ENCODE data around the gene BZW2.

The BZW2 gene

DNA sequence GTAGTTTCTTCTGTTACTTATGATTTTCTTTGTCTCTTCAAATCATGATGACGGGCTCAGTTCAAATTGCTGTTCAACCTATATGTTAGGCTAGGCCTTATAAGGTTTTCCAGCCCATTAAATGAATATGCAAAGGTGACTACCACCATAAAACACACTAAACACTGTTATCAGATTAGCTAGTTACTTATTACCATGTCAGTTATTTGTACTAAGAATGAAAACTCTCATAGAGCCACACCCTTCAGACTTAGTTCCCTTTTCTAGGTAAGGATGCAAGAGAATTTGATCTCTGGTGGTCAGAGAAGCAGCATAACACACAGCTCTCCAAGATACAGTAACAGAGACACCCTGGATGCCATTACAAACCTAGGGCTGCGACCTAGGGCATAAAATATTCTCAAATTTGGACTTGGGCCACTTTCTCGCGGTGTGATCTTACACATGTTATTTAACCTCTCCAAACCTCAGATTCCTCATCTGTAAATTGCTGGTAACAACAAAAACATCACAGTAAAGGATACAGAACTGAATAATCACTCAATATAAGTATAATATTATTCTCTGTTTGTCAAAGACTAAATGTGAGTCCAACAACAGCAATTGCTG is 36.0 kb upstream of the BZW2 start:
- in situ Hi-C loops (cut with HindIII; ENCODE audit: low sequenced_read_pairs): no loop called here
- TF ChIP-seq CTCF (IDR thresholded peaks at IDR 0.05; ENCODE audit: low read depth, low read length, missing control alignments): no peak
- H3K4me3 ChIP-seq (ENCODE audit: low read depth, low read length): no peak overlapping the region
- no peak for DNase-seq (ENCODE audit: low read depth)

DNA sequence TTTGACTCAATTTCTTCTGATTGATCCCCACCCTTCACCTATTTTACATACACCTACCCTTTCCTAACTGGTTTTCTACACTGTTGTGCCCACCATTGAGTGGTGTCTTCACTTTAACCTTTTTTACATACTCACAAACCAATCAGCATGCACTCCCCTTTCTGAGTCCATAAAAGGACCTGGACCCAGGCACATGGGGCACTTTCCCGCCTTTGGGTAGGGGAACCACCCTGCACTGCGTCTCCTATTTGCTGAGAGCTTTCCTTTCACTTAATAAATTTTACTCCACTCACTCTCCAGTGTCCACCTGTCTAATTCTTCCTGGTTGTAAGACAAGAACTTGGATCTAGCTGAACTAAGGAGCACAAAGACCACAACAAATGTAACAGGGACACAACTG is 34.3 kb upstream of the BZW2 start:
- in situ Hi-C loops (cut with HindIII; ENCODE audit: low sequenced_read_pairs): no loop called here
- H3K4me3 ChIP-seq (ENCODE audit: low read depth, low read length): no peak overlapping the region
- DNase-seq (ENCODE audit: low read depth): no peak
- no peak for TF ChIP-seq CTCF (IDR thresholded peaks at IDR 0.05; ENCODE audit: low read depth, low read length, missing control alignments)

GRCh38 chr7:16615228-16615627 is 30.8 kb upstream of the BZW2 start:
- no peak for TF ChIP-seq CTCF (IDR thresholded peaks at IDR 0.05; ENCODE audit: low read depth, low read length, missing control alignments)

GRCh38 chr7:16616122-16616521 is 29.9 kb upstream of the BZW2 start:
- no peak overlapping the region for H3K4me3 ChIP-seq (ENCODE audit: low read depth, low read length)
- no peak for DNase-seq (ENCODE audit: low read depth)
- TF ChIP-seq CTCF (IDR thresholded peaks at IDR 0.05; ENCODE audit: low read depth, low read length, missing control alignments): no peak
- in situ Hi-C loops (cut with HindIII; ENCODE audit: low sequenced_read_pairs): no loop called here

More at GRCh38 chr7:16615228-16615627, 30.8 kb upstream of the BZW2 start:
- H3K4me3 ChIP-seq (ENCODE audit: low read depth, low read length): no peak overlapping the region
- DNase-seq (ENCODE audit: low read depth): no peak
- in situ Hi-C loops (cut with HindIII; ENCODE audit: low sequenced_read_pairs): no loop called here

DNA sequence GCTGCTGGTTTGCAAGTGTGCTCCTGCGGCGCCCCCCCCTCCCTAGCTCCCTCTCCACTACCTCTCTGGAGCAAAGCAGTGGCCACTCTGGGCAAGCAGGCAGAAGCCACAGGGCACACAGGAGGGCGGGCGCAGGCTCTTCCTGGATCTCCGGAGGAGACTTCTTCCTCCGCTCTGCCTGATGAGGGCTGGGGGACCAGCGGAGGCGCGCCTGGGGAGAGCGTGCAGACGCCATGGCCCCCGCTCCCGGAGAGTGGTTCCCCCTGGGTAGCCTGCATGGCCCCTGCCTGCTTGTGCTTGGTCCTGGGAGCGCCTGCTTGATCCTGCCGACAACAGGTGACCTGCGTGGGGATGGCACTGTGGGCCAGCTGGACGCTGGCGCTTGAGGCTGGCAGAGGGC is 29.4 kb upstream of the BZW2 start:
- in situ Hi-C loops (cut with HindIII; ENCODE audit: low sequenced_read_pairs): no loop called here
- no peak overlapping the region for H3K4me3 ChIP-seq (ENCODE audit: low read depth, low read length)
- TF ChIP-seq CTCF (IDR thresholded peaks at IDR 0.05; ENCODE audit: low read depth, low read length, missing control alignments): no peak
- DNase-seq (ENCODE audit: low read depth): no peak

- TF ChIP-seq CTCF (IDR thresholded peaks at IDR 0.05; ENCODE audit: low read depth, low read length, missing control alignments): no peak
- DNase-seq (ENCODE audit: low read depth): no peak
- in situ Hi-C loops (cut with HindIII; ENCODE audit: low sequenced_read_pairs): no loop called here
- no peak overlapping the region for H3K4me3 ChIP-seq (ENCODE audit: low read depth, low read length)
These were observed 26.0 kb upstream of the BZW2 start for GRCh38 chr7:16619979-16620408.

All from astrocyte of the cerebellum (primary cell).